H9 (cell line): ENCODE data around the gene NR3C2. TPM values are rescaled to one million over a fixed set of nuclear protein-coding genes. Genes with fewer than 3 reads are reported as not detected.

Experiments used
- DNase-seq: peaks from one replicate; pipeline ENCODE4 v3.0.0-alpha.2; 2017
- H2AFZ ChIP-seq: one replicate; pipeline ENCODE4 v1.6.1; 2013; ENCODE audit warnings: mild to moderate bottlenecking, low read length, control low read depth, moderate library complexity
- H2AK5ac ChIP-seq: 2 replicates; pipeline ENCODE4 v1.6.1; 2013; ENCODE audit warnings: low read length, control low read depth, mixed read lengths; ENCODE audit not compliant: insufficient read length
- H2BK120ac ChIP-seq: one replicate; pipeline ENCODE4 v1.6.1; 2013; ENCODE audit warnings: low read depth, mild to moderate bottlenecking, low read length, control low read depth, inconsistent platforms; ENCODE audit not compliant: poor library complexity, severe bottlenecking
- H2BK12ac ChIP-seq: 2 replicates; pipeline ENCODE4 v1.6.1; 2013; ENCODE audit warnings: low read length, control low read depth, mixed read lengths, low read depth; ENCODE audit not compliant: insufficient read length
- H2BK15ac ChIP-seq: 2 replicates; pipeline ENCODE4 v1.6.1; 2013; ENCODE audit warnings: low read depth, low read length, control low read depth
- H2BK20ac ChIP-seq: one replicate; pipeline ENCODE4 v1.6.1; 2013; ENCODE audit warnings: low read depth, mild to moderate bottlenecking, low read length, control low read depth, inconsistent platforms; ENCODE audit not compliant: poor library complexity, severe bottlenecking
- H2BK5ac ChIP-seq: 2 replicates; pipeline ENCODE4 v1.6.1; 2013; ENCODE audit warnings: low read length, control low read depth, mixed read lengths; ENCODE audit not compliant: insufficient read length
- H3K14ac ChIP-seq: 2 replicates; pipeline ENCODE4 v1.6.1; 2013; ENCODE audit warnings: low read length, control low read depth; ENCODE audit not compliant: insufficient read depth
- H3K18ac ChIP-seq: 2 replicates; pipeline ENCODE4 v1.6.1; 2013; ENCODE audit warnings: low read depth, mild to moderate bottlenecking, mixed read lengths, low read length, control low read depth; ENCODE audit not compliant: insufficient read length
- H3K23ac ChIP-seq: 2 replicates; pipeline ENCODE4 v1.6.1; 2013; ENCODE audit warnings: low read length, control low read depth, mixed read lengths, low read depth; ENCODE audit not compliant: insufficient read length
- H3K23me2 ChIP-seq: 2 replicates; pipeline ENCODE4 v1.6.1; 2013; ENCODE audit warnings: low read depth, mild to moderate bottlenecking, mixed read lengths, low read length, control low read depth; ENCODE audit not compliant: insufficient read length, poor library complexity, severe bottlenecking
- H3K27ac ChIP-seq: 2 replicates; pipeline ENCODE4 v1.5.1; 2013; ENCODE audit warnings: low read length, control low read depth, mixed read lengths, low read depth; ENCODE audit not compliant: insufficient read length
- H3K27me3 ChIP-seq: 2 replicates; pipeline ENCODE4 v1.6.1; 2013; ENCODE audit warnings: low read length, control low read depth, inconsistent platforms; ENCODE audit not compliant: insufficient read depth
- H3K4ac ChIP-seq: 2 replicates; pipeline ENCODE4 v1.6.1; 2013; ENCODE audit warnings: low read depth, mild to moderate bottlenecking, control low read depth, inconsistent platforms, low read length, moderate library complexity
- H3K4me1 ChIP-seq: 2 replicates; pipeline ENCODE4 v1.6.1; 2013; ENCODE audit warnings: low read length, control low read depth, inconsistent platforms; ENCODE audit not compliant: insufficient read depth
- H3K4me2 ChIP-seq: 2 replicates; pipeline ENCODE4 v1.6.1; 2013; ENCODE audit warnings: low read length, control low read depth, mixed read lengths; ENCODE audit not compliant: insufficient read length, insufficient read depth
- H3K56ac ChIP-seq: 2 replicates; pipeline ENCODE4 v1.6.1; 2013; ENCODE audit warnings: low read depth, mild to moderate bottlenecking, mixed read lengths, low read length, control low read depth; ENCODE audit not compliant: insufficient read length
- H3K79me1 ChIP-seq: 2 replicates; pipeline ENCODE4 v1.6.1; 2013; ENCODE audit warnings: low read depth, mild to moderate bottlenecking, moderate library complexity, low read length, control low read depth, inconsistent platforms; ENCODE audit not compliant: insufficient read depth, poor library complexity, severe bottlenecking
- H3K79me2 ChIP-seq: 2 replicates; pipeline ENCODE4 v1.6.1; 2013; ENCODE audit warnings: low read length, control low read depth, inconsistent platforms; ENCODE audit not compliant: insufficient read depth
- H3K9ac ChIP-seq: 2 replicates; pipeline ENCODE4 v1.6.1; 2013; ENCODE audit warnings: low read length, control low read depth, mixed read lengths; ENCODE audit not compliant: insufficient read length; ENCODE audit errors: extremely low read depth
- H3K9me3 ChIP-seq: one replicate; pipeline ENCODE4 v1.6.1; 2013; ENCODE audit warnings: low read depth, low read length, inconsistent platforms; ENCODE audit not compliant: control insufficient read depth
- H3T11ph ChIP-seq: one replicate; pipeline ENCODE4 v1.6.1; 2013; ENCODE audit warnings: mild to moderate bottlenecking, low read length, control low read depth, inconsistent platforms
- H4K20me1 ChIP-seq: one replicate; pipeline ENCODE4 v1.6.1; 2013; ENCODE audit not compliant: control insufficient read depth, insufficient read length, insufficient read depth
- H4K5ac ChIP-seq: 2 replicates; pipeline ENCODE4 v1.6.1; 2013; ENCODE audit warnings: low read depth, mild to moderate bottlenecking, mixed read lengths, low read length, control low read depth; ENCODE audit not compliant: insufficient read length
- H4K8ac ChIP-seq: replicated peaks from 2 replicates; pipeline ENCODE4 v1.6.1; 2013; ENCODE audit warnings: low read length, control low read depth, mixed read lengths, low read depth; ENCODE audit not compliant: insufficient read length
- H4K91ac ChIP-seq: 2 replicates; pipeline ENCODE4 v1.6.1; 2013; ENCODE audit warnings: low read depth, mild to moderate bottlenecking, moderate library complexity, mixed read lengths, low read length, control low read depth; ENCODE audit not compliant: insufficient read length
- H3K27ac Mint-ChIP-seq, 3 experiments: 2 replicates in 2 of 3; 3 replicates in 1 of 3; pipeline ENCODE4 v1.8.0; 2020 to 2021; ENCODE audit warnings: mixed read lengths in 3 of 3, mild to moderate bottlenecking in 1 of 3, moderate library complexity in 1 of 3
- H3K27me3 Mint-ChIP-seq: 2 replicates; pipeline ENCODE4 v1.8.0; 2021; ENCODE audit warnings: low read depth, mild to moderate bottlenecking, moderate library complexity, mixed read lengths
- H3K36me3 Mint-ChIP-seq, 3 experiments: 2 replicates in 2 of 3; 3 replicates in 1 of 3; pipeline ENCODE4 v1.8.0; 2020 to 2021; ENCODE audit warnings: low read depth in 3 of 3, mixed read lengths in 3 of 3; ENCODE audit not compliant: insufficient read depth in 1 of 3
- H3K4me1 Mint-ChIP-seq, 2 experiments: 2 replicates each; pipeline ENCODE4 v1.8.0; 2020; ENCODE audit warnings: mixed read lengths in 2 of 2
- H3K4me3 Mint-ChIP-seq, 2 experiments: 2 replicates in 1 of 2; 3 replicates in 1 of 2; pipeline ENCODE4 v1.8.0; 2020 to 2021; ENCODE audit warnings: mild to moderate bottlenecking in 2 of 2, mixed read lengths in 2 of 2, moderate library complexity in 1 of 2
- H3K9me3 Mint-ChIP-seq, 2 experiments: 2 replicates in 1 of 2; 3 replicates in 1 of 2; pipeline ENCODE4 v1.8.0; 2020; ENCODE audit warnings: mild to moderate bottlenecking in 2 of 2, mixed read lengths in 2 of 2, moderate library complexity in 1 of 2
- WGBS: extraction: QIAGEN DNeasy Blood & Tissue Kit; methylation state at CpG from one replicate; pipeline ENCODE4 v1.1.7; 2013; ENCODE audit warnings: missing lambda C conversion rate, low lambda C conversion rate, mixed read lengths; ENCODE audit not compliant: insufficient read length; ENCODE audit errors: extremely low coverage; 5-methylcytosine and 5-hydroxymethylcytosine counted together
- total RNA-seq: library from RNA; stranded (reverse); gene quantifications from 2 replicates; pipeline ENCODE4 v1.2.1, GENCODE V29; 2021
- TF ChIP-seq, protein P1 (sequence below): fragments of 200-600 bp; sonication (generic); conservative IDR thresholded peaks from 3 replicates; pipeline ENCODE4 v1.8.0; 2021; ENCODE audit warnings: antibody characterized with exemption, mild to moderate bottlenecking

The NR3C2 gene
- total RNA-seq, 1 experiment from 2014 or later, result 1.4 TPM

DNA sequence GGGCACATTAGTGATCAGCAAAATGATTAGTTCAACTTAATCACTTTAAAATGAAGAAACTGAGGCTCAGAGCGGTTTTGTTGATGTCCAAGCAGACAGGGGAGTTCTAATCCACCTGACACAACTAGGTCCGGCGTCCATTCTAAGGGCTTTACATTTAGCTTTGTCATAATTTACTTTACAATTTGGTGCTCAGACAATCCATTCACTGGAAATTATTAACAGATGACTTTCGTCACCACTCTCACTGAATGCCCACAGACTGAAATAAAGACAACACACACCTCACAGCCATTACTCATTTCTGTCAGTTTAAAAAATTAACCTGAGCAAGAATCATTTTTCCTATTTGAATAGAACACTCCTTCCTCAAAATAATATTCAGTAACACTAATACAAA lies 10.8 kb downstream of the NR3C2 start:
- H3K9ac ChIP-seq, result no peak overlapping the region
- no peak overlapping the region for H4K8ac ChIP-seq
- Mint-ChIP-seq H3K27ac (no peak overlapping the region), H3K4me3 (no peak overlapping the region), H3K27me3 (no peaks in the 10 kb centered on the region), H3K36me3 (no peaks in the 10 kb centered on the region), H3K4me1 (no peaks in the 10 kb centered on the region), H3K9me3 (no peaks in the 10 kb centered on the region)
- WGBS, result no CpG with 5 or more reads among the region's 4 CpGs
- no peaks in the 10 kb centered on the region for H3K79me2 ChIP-seq
- no peak overlapping the region for H3K27ac ChIP-seq
- H2BK120ac ChIP-seq, result no peak overlapping the region
- H3K79me1 ChIP-seq, result no peaks in the 10 kb centered on the region
- H3K4ac ChIP-seq, result no peak overlapping the region
- no peaks in the 10 kb centered on the region for H3K4me1 ChIP-seq
- no peak for DNase-seq
- H4K91ac ChIP-seq, result no peak overlapping the region
- H4K20me1 ChIP-seq, result no peaks in the 10 kb centered on the region
- no peak overlapping the region for H2BK15ac ChIP-seq
- H2BK12ac ChIP-seq, result no peak overlapping the region
- no peaks in the 10 kb centered on the region for H3K27me3 ChIP-seq
- H3K23me2 ChIP-seq, result no peaks in the 10 kb centered on the region
- H4K5ac ChIP-seq, result no peak overlapping the region
- H3K18ac ChIP-seq, result no peak overlapping the region
- no peak overlapping the region for H3K56ac ChIP-seq
- no peak overlapping the region for H3T11ph ChIP-seq
- H2AK5ac ChIP-seq, result no peak overlapping the region
- TF ChIP-seq, protein P1, sequence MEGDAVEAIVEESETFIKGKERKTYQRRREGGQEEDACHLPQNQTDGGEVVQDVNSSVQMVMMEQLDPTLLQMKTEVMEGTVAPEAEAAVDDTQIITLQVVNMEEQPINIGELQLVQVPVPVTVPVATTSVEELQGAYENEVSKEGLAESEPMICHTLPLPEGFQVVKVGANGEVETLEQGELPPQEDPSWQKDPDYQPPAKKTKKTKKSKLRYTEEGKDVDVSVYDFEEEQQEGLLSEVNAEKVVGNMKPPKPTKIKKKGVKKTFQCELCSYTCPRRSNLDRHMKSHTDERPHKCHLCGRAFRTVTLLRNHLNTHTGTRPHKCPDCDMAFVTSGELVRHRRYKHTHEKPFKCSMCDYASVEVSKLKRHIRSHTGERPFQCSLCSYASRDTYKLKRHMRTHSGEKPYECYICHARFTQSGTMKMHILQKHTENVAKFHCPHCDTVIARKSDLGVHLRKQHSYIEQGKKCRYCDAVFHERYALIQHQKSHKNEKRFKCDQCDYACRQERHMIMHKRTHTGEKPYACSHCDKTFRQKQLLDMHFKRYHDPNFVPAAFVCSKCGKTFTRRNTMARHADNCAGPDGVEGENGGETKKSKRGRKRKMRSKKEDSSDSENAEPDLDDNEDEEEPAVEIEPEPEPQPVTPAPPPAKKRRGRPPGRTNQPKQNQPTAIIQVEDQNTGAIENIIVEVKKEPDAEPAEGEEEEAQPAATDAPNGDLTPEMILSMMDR, result no peak
- H3K14ac ChIP-seq, result no peak overlapping the region
- H3K9me3 ChIP-seq, result no peaks in the 10 kb centered on the region
- no peak overlapping the region for H2BK20ac ChIP-seq
- no peak overlapping the region for H2BK5ac ChIP-seq
- no peak overlapping the region for H2AFZ ChIP-seq
- no peak overlapping the region for H3K4me2 ChIP-seq
- no peak overlapping the region for H3K23ac ChIP-seq
